Loucy (cell line): ENCODE data around the gene CIBAR2.

Experiments
- H2AFZ ChIP-seq: fragments of 200-600 bp; sonication (generic); 2 replicates; pipeline ENCODE4 v1.6.0; 2016; ENCODE audit warnings: antibody characterized with exemption, mild to moderate bottlenecking, low read length, moderate library complexity
- H3F3A ChIP-seq: fragments of 200-600 bp; 2 replicates; pipeline ENCODE4 v1.6.0; 2016; ENCODE audit warnings: antibody characterized with exemption, low read depth, mild to moderate bottlenecking
- H3K27me3 ChIP-seq: fragments of 200-600 bp; sonication (generic); 2 replicates; pipeline ENCODE4 v1.6.1; 2014; ENCODE audit warnings: low read length, mild to moderate bottlenecking; ENCODE audit not compliant: insufficient read depth, poor library complexity, severe bottlenecking
- H3K36me3 ChIP-seq: fragments of 200-600 bp; sonication (generic); 2 replicates; pipeline ENCODE4 v1.6.1; 2016; ENCODE audit warnings: low read length; ENCODE audit not compliant: insufficient read depth
- H3K4me1 ChIP-seq: fragments of 200-600 bp; sonication (generic); 2 replicates; pipeline ENCODE4 v1.5.1; 2014; ENCODE audit warnings: low read length, mild to moderate bottlenecking; ENCODE audit not compliant: insufficient read depth, poor library complexity, severe bottlenecking
- H3K4me2 ChIP-seq: fragments of 200-600 bp; sonication (generic); 2 replicates; pipeline ENCODE4 v1.6.0; 2014; ENCODE audit warnings: antibody characterized with exemption, low read length, low read depth, mild to moderate bottlenecking; ENCODE audit not compliant: poor library complexity, severe bottlenecking
- H3K4me3 ChIP-seq: fragments of 200-600 bp; sonication (generic); 2 replicates; pipeline ENCODE4 v1.5.1; 2014; ENCODE audit warnings: low read length, mild to moderate bottlenecking, mixed read lengths; ENCODE audit not compliant: poor library complexity, severe bottlenecking
- H3K79me2 ChIP-seq: fragments of 200-600 bp; sonication (generic); 2 replicates; pipeline ENCODE4 v1.6.1; 2014; ENCODE audit warnings: low read length; ENCODE audit not compliant: insufficient read depth
- H3K9ac ChIP-seq: fragments of 200-600 bp; sonication (generic); 2 replicates; pipeline ENCODE4 v1.6.0; 2014; ENCODE audit warnings: mild to moderate bottlenecking, low read depth, low read length, moderate library complexity; ENCODE audit not compliant: poor library complexity, severe bottlenecking
- H3K9me2 ChIP-seq: fragments of 200-600 bp; sonication (generic); replicated peaks from 2 replicates; pipeline ENCODE4 v1.6.1; 2016; ENCODE audit warnings: low read depth, low read length, mixed read lengths
- H3K9me3 ChIP-seq: fragments of 200-600 bp; sonication (generic); 2 replicates; pipeline ENCODE4 v1.6.1; 2014; ENCODE audit warnings: mild to moderate bottlenecking, antibody characterized with exemption, low read length, low read depth; ENCODE audit not compliant: insufficient read depth
- H4K20me1 ChIP-seq: fragments of 200-600 bp; sonication (generic); 2 replicates; pipeline ENCODE4 v1.6.0; 2014; ENCODE audit warnings: antibody characterized with exemption, low read length, mild to moderate bottlenecking; ENCODE audit not compliant: insufficient read depth, poor library complexity, severe bottlenecking
- EZH2phosphoT487 ChIP-seq: fragments of 200-600 bp; IDR thresholded peaks from 2 replicates; pipeline ENCODE4 v1.6.1; 2018; ENCODE audit warnings: antibody characterized with exemption, mild to moderate bottlenecking, moderate library complexity, borderline replicate concordance
- TF ChIP-seq, protein P1 (sequence below): fragments of 200-600 bp; sonication (generic); conservative IDR thresholded peaks from 2 replicates; pipeline ENCODE4 v1.5.1; 2014; ENCODE audit warnings: mild to moderate bottlenecking, antibody characterized with exemption, low read length

CIBAR2 gene

DNA sequence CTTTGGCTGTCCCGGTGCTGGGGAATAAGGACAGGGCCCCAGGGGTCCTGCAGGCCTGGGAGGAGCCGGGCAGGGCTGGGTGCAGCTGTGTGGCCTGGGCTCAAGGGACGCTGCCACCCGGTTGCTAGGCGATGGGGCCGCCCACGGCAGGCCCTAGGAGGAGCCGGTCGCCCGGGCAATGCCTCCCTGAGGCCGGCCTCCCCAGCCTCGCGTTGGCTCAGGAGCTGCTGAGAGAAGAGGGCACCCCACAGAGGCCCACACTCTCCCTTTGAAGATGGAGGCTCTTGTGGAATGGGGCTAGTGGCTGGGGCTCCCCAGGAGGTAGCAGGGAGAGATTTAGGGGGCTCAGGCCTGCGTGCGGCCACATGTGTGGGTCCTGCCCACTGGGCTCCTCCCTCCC is at the start of gene CIBAR2:
CIBAR2 (minus strand) TSS at position 109 of the 400 bp plus-strand sequence. CDS start 120 bp downstream, outside the sequence.
- Histone ChIP-seq H3K9me2 (no peaks in the 10 kb centered on the region), H3F3A (no peaks in the 10 kb centered on the region), H3K4me2 (no peak within 1 kb of the TSS), H3K27me3 (no peaks in the 10 kb centered on the region), H3K9me3 (no peaks in the 10 kb centered on the region), H2AFZ (no peak within 1 kb of the TSS), H3K36me3 (no peaks in the 10 kb centered on the region), H3K4me1 (peaks cover 3% of the 10 kb centered on the region), H3K4me3 (no peak within 1 kb of the TSS), H3K9ac (no peak within 1 kb of the TSS), H4K20me1 (no peaks in the 10 kb centered on the region), H3K79me2 (no peaks in the 10 kb centered on the region)
- no peak for TF ChIP-seq EZH2phosphoT487

DNA sequence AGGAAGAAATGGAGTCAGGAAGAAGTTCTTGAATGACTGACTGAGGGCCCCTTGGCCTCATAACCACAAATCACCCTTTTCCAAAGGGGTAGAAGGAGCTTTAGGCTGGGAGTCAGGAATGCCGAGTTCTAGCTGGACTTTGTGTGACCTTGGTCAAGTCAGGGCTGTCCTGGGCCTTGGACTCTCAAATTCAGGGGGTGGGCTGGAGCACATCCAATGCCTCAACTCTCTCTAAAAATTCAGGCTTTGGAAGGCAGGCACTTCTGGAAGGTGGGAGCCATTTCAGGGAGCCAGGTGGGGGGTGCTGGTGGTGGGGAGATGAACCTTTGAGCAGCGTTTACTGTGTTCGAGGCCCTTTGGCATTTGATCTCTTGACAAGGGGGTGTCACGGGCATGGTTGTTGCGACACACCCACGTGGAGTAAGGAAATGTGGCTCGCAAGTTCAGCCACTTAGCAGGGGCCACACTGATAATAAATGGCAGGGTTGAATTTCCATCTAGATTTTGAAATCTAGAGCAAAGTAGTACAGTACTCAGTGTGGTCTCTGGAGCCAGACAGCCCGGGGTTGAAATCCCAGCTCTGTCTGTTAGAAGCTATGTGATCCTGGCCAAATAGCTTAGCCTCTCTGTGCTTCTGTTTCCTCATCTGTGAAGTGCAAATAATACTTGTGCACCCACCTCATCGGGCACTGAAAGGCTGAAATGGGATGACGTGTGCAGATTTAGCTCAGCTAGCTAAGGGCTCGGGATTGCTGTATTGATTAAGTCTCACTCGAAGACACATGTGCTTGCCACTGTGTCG is 47.1 kb upstream of the CIBAR2 start:
- Histone ChIP-seq H3K4me3 (no peak overlapping the region), H3K4me2 (no peak overlapping the region), H3K36me3 (no peaks in the 10 kb centered on the region), H3K9me3 (no peaks in the 10 kb centered on the region), H3K9ac (no peak overlapping the region), H2AFZ (no peak overlapping the region), H4K20me1 (no peaks in the 10 kb centered on the region), H3K9me2 (no peaks in the 10 kb centered on the region), H3K79me2 (no peaks in the 10 kb centered on the region), H3K4me1 (no peaks in the 10 kb centered on the region), H3K27me3 (no peaks in the 10 kb centered on the region), H3F3A (no peaks in the 10 kb centered on the region)
- TF ChIP-seq, protein P1, sequence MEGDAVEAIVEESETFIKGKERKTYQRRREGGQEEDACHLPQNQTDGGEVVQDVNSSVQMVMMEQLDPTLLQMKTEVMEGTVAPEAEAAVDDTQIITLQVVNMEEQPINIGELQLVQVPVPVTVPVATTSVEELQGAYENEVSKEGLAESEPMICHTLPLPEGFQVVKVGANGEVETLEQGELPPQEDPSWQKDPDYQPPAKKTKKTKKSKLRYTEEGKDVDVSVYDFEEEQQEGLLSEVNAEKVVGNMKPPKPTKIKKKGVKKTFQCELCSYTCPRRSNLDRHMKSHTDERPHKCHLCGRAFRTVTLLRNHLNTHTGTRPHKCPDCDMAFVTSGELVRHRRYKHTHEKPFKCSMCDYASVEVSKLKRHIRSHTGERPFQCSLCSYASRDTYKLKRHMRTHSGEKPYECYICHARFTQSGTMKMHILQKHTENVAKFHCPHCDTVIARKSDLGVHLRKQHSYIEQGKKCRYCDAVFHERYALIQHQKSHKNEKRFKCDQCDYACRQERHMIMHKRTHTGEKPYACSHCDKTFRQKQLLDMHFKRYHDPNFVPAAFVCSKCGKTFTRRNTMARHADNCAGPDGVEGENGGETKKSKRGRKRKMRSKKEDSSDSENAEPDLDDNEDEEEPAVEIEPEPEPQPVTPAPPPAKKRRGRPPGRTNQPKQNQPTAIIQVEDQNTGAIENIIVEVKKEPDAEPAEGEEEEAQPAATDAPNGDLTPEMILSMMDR = no peak
- TF ChIP-seq EZH2phosphoT487 = no peak

DNA sequence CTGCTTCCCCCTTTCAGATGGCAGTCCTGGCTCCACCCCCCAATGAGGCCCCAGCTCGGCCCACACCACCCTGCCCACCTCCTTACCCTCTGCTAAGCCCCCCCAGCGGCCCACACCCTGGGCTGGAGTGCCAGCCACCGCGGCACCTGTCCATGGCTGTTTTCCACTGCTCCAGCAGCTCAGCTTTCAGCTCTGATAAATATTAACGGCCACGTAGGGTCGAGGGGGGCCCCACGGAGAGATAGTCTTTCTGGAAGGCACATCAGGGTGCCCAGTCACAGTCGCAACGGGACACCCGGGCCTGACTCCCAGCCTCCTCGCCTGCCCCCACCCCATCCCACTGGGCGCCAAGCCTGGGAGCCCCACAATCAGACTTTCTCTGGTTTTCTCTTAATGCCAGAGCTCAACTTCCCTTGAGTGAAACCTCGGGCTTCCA is 46.5 kb upstream of the CIBAR2 start:
- H3K4me2 ChIP-seq = no peak overlapping the region
- H3K4me1 ChIP-seq = no peaks in the 10 kb centered on the region
- no peaks in the 10 kb centered on the region for H3K27me3 ChIP-seq
- H3K9me3 ChIP-seq = no peaks in the 10 kb centered on the region
- H3K9ac ChIP-seq = no peak overlapping the region
- H2AFZ ChIP-seq = no peak overlapping the region
- no peaks in the 10 kb centered on the region for H3K36me3 ChIP-seq
- TF ChIP-seq EZH2phosphoT487 = no peak
- TF ChIP-seq, protein P1 = no peak
- no peaks in the 10 kb centered on the region for H4K20me1 ChIP-seq
- no peaks in the 10 kb centered on the region for H3K79me2 ChIP-seq
- no peaks in the 10 kb centered on the region for H3F3A ChIP-seq
- H3K4me3 ChIP-seq = no peak overlapping the region
- H3K9me2 ChIP-seq = no peaks in the 10 kb centered on the region
